HG03135 (cell line): ENCODE results near the gene TUFM.
"Not testable (repeated sequence)": the region's sequence is repeated elsewhere in the genome, so short reads cannot be mapped to it uniquely, and the experiment has no call there.

Source experiments
- ATAC-seq: cut with Tn5 transposase; IDR thresholded peaks from one replicate; pipeline ENCODE4 v1.9.1; 2021; ENCODE audit warnings: mild to moderate bottlenecking, moderate library complexity; ENCODE audit not compliant: unreplicated experiment

The TUFM gene

DNA sequence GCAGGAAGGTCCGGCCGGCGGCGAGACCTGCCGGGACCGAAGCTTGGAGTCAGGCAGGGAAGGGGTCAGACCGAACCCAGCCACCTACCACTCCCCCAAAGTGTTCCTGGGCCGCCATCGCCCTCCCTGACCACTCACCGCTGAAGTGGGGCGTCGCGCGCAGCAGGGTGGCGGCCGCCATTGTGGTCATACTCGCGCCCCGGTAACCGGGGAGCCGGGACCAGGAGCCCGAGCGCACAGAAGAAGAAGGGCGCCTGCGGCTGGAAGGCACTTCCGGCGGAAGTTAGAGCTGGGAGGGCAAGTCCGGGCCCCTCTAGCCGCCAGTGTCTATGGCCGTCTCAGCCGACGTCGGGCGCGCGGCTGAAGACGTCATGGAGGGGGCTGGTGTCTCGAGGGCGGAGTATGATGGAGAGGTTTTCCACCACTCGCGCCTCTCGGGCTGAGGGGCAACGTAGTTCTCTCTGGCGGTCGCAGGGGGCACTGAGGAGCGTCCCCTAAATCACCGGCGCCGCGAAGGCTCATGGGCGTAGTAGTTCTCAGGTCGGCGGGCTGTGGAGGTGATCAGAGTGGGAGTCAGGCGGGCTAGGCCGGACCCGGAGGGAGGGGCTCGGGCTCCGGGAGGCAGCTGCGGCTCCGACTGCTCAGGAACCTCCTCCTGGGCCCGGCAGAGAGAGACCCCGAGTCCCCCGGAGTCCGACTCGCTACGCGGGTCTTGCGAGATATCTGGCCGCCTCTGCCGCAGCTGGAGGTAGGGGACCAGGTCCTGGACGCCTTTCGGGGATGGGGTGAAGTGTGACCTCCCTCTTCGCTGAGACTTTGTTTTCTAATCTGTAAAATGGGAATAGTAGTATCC is at the start of gene TUFM:
TUFM (minus strand) TSS at position 269 of the 853 bp plus-strand sequence; CDS start at position 190, 79 bp downstream.
- ATAC-seq: peak; percentile 85

DNA sequence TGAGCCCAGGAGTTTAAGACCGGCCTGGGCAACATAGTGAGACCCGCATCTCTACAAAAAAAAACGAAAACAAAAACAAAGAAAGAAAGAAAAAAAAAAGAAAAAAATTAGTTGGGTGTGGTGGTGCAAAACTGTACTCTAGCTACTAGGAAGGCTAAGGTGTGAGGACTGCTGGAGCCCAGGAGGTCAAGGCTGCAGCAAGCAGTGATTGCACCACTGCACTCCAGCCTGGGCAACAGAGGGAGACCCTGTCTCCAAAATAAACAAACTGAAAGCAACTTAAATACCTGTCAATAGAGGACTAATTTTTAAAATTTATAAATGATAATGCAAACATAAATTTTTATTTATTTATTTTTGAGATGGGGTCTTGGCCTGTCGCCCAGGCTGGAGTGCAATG is 49.5 kb upstream of the TUFM start:
- no peak for ATAC-seq

DNA sequence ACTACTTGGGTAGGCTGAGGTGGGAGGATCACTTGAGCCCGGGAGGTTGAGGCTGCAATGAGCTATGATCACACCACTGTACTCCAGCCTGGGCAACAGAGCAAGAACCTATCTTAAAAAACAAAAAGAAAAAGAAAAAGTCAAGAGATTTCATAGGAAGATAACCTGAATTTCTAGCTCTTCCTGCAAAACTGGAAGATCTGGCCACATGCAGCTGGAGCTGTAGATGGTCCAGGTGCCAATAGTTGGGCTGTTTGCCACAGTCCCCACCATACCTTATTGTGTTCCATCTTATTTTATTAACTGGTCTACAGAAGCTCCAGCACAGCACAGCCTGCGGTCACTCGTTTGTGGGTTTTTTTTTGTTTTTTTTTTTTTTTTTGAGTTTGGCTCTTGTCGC is 47.1 kb upstream of the TUFM start:
- no peak for ATAC-seq

DNA sequence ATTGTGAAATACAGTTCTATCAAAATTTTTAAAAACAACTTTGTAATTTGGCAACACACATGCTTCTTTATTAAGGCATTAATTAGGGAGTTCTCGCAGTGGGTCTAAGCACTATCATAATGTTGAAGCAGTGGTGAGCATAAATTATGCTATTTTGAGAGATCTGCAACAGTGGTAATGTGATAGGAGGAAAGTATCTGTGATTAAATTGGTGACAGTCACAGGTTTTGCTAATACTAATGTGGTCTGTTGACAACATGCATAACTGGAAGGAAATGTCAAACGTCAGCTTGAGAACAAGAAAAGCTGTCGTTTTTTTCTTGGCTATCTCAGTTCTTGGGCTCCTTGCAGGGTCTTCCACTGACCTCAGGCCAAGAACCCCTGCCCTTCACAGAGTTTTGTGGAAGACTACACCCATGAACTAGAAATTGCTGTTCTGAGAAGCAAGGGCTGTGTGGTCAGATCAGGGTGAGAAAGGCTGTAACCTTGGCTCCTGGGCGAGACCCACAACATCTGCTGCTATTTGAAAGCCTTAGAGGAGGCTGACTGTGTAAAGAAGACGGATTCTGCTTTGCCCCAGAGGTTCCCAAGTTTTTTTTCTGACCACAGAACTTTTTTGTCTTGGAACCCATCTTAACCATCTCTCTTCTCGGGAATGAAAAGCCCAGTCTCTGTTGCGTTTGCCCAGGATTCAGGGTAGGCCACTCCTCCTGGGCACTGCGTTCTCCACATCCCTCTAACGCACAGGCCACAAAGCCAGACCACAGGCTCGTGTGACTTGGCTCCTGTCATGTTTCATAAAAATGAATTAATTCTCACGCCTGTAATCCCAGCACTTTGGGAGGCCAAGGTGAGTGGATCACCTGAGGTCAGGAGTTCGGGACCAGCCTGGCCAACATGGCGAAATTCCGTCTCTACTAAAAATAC is 46.1 kb upstream of the TUFM start:
- no peak for ATAC-seq

DNA sequence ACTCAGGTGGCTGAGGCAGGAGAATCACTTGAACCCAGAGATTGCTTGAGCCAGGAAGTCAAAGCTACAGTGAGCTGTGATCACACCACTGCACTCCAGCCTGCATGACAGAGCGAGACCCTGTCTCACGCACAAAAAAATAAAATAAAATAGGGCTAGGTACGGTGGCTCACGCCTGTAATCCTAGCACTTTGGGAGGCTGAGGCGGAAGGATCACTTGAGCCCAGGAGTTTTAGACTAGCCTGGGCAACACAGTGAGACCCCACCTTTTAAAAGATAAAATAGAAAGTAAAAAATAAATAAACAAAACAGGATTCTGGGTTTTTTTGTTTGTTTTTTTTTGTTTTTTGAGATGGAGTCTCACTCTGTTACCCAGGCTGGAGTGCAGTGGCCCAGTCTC is 44.2 kb upstream of the TUFM start:
- ATAC-seq: not testable (repeated sequence)

DNA sequence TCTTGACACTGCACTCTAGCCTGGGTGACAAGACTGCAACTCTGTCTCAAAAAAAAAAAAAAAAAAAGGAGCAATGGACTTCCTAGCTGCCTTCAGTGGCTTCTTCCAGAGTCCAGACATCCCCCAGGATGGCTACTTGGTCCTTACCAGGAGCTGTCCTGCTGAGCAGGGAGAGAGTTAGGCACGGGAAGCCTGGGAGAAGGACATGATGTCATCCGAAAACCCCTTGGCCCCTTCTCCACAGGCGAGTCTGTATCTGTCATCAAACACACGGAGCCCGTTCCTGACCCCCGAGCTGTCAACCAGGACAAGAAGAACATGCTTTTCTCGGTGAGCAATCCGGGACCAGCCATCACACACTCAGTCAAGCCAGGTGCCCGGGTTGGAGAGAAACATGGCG is 40.8 kb upstream of the TUFM start:
- no peak for ATAC-seq

DNA sequence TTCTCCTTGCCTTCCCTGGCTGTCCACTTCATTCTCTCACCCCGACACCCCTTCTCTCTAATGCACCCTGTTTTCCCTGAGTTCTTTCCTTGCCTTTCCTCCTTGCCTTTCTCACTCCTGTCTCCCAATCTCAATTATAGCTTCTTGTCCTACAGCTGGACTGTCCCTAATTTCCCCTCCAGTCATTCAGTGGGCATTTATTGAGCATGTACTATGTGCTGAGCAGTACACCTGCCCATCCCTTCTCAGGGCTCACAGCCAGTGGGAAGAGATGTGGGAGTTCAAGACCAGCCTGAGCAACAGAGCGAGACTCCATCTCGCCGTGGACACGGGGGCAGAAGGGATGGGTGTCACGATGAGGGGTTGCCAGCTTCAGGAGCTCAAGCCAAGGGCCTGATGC is 37.9 kb upstream of the TUFM start:
- no peak for ATAC-seq

DNA sequence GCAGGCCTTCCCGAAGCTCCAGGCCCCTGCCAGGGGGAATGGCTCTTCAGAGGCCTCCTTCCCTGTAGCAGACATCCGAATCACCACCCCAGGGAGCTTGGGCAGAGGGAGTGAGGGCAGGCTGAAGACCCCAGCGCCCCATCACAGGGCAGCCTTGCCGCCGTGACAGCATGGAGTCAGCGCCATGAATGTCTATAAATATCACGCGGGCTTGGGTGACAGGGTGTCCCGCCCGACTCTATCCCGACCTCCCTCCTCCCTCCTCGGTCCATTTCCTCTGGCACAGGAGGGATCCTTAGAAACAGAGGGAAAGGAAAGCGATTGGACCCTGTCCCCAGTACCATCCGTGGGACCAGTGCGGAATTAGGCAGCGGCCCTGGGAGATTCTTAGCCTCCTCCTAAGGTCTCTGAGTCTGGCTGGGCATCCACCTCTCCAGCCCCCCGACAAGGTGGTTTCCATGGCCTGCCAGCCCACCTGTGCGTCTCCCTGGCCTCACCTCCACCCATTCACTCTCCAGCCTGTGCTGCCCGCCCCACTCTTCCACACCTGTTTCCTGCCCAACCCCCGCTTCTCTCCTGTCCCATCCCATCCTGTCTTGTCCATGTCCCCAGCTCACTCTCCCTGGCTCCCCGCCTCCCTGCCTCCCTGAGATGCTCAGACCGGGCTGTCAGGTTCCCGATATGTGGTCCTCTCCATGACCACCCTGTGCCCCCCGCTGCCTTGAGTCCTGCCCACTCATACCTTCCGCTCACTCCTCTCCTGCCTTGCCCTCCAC is 37.3 kb upstream of the TUFM start:
- no peak for ATAC-seq

DNA sequence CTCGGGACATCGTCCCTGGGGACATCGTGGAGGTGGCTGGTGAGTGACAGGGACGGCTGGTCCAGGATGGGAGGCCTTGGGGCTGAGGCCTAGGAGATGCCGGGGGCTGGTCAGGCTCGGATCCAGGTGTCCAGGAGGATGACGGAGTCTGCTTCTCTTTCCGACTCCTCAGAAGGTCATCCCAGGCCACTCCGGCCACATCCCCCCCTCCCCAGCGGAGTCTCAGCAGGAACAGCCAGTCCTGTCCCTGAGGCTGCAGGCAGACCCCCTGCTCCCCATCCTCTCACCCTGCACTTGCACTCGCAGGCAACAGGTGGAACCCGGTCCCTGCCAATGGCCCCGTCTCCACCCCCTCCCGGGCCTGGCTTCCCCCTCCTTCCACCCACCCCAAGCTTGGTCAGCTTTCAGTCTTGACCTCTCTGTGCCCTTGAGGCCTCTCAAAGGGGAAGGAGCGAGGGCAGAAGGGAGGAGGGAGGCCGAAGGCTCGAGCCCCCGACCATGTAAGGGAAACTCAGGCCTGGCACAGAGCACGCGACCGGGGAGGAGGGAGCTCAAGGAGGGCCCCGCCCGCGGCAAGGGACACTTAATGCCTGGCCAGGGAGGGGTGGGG is 36.5 kb upstream of the TUFM start:
- ATAC-seq: no peak

DNA sequence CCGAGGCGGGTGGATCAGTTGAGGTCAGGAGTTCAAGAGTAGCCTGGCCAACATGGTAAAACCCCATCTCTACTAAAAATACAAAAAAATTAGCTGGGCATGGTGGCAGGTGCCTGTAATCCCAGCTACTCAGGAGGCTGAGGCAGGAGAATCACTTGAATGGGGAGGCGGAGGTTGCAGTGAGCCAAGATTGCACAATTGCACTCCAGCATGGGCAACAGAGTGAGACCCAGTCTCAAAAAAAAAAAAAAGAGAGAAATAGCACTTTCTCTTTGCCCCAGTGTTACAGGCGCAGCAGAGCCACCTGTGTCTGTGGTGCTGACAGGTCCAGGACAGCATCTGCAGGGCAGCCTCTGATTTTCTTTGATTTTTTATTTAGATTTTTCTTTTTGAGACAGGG is 35.4 kb upstream of the TUFM start:
- ATAC-seq: not testable (repeated sequence)

DNA sequence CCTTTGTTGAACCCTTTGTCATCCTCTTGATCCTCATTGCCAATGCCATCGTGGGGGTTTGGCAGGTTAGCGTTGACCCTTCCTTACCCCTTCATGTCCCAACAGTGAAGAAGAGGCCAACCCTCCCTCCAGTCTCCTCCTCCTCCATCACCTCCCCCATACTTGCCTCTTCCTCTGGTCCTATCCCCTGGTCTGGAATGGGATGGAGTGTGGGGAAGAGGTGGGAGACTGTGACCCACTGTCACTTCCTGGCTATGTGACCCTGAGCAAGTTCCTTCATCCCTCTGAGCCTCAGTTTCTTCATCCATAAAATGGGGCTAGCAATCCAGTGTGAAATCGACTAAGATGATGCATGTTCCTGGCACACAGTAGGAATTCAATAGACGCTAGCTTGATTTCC is 34.8 kb upstream of the TUFM start:
- ATAC-seq: no peak

DNA sequence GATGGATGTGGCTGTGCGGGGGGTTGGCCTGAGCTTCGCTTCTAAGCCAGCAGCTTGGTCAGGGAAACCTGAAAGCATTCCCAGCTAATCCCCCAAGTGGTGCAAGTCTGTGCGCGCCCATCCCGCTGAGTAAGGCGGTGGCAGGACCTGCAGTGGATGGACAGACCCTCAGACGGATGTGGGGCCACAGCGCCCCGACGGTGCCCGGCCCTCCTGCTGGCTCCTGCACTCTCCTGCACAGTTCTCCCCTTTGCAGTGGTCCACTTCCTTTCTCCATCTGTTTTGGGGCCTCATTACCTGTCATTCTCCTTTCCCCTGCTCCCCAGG is 34.4 kb upstream of the TUFM start:
- ATAC-seq: no peak

DNA sequence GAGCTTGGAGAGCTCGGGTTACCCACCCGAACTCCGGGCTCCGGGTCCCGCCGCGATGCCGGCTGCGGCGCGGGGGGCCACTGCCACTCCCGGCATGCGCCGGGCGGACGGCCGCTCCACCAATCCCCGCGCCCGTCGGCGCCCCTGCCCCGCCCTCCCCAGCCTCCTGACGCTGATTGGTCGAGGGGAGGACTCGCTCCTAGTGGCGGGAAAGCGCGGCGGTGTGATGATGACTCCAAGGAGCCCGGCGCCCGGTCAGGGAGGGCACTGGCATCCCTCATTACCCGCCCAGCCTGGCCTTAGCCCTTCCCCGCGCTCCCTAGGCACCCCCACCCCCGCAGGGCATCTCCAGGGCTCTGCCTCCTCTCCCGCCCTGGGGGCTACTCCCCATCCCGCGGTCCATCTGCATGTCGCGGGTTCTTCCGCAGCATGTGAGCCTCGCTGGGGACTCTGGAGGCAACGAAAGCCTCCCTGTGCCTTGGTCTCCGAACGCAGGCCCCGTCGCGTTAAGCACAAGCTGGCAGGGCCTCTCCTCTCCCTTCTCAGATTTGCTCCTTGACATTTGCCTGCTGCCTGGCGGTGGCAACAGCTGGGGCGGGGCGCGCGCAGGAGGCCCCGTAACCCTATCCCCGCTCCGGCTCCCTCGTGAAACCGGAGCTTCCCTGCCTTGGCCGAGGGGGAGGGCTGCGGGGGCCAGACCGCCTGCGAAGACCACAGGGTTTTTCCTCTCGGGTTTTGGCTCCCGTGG is 33.9 kb upstream of the TUFM start:
- peak; percentile 72 for ATAC-seq

DNA sequence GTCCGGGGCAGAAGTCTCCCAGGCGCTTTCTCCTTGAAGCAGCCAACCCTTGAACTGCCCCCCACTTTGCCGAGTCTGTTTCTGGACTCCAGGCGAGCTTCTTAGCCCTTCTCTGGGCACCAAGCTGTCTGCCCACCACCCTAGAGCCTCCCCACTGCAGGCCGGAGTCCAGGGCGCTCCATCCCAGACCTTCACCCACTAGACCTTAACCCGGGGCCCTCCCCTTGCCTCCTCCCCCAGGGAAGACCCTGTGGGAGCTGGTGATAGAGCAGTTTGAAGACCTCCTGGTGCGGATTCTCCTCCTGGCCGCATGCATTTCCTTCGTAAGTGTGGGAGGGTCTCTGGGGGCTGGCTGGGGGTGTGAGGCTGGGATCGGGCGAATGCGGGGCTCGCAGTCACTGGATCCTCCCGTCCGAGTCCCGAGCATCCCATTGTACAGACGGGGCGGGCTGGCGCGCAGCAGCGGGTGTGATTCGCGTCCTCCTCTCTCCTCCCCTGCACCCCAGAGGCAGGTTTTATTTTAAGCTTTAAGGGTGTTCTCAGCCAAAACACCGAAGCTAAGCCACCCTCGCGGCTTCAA is 33.2 kb upstream of the TUFM start:
- ATAC-seq: peak; percentile 30

DNA sequence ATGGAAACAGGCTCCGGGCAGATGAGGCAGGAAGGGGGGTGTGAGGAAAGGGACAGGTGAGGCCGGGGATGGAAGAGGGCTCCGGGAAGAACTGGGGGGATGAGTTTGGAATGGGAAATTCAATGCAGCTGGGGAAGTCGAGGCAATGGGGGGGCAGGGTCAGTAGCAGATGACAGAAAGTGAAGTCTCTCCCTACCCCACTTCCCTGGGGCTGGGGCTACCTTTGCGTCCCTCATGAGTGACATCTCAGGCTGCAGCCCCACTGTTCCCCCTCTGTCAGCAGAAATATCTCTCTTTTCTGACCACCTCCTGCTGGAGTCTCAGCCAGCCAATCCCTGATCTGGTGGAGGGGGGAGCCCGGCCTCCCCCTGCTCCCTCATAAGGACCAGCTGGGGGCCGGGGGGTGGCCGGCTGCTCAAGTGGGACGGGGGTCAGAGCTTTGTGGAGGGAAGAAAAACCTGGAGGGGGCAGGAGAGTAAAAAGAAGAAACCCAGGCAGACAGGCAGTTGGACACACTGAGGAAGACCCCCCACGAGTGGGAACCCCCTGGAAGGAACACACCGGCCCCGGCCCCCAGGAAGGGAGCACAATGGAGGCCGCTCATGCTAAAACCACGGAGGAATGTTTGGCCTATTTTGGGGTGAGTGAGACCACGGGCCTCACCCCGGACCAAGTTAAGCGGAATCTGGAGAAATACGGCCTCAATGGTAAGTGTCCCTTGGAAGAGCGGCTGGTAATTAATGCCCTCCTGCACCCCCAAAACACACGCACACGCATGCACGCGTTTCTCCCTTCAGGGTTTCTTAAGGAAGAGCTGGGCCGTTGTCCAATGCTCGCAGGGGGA is 32.2 kb upstream of the TUFM start, which contains the start of gene ATP2A1:
ATP2A1 (plus strand) TSS at position 406 of the 844 bp plus-strand sequence; CDS start at position 590, 184 bp downstream.
- ATAC-seq: no peak

DNA sequence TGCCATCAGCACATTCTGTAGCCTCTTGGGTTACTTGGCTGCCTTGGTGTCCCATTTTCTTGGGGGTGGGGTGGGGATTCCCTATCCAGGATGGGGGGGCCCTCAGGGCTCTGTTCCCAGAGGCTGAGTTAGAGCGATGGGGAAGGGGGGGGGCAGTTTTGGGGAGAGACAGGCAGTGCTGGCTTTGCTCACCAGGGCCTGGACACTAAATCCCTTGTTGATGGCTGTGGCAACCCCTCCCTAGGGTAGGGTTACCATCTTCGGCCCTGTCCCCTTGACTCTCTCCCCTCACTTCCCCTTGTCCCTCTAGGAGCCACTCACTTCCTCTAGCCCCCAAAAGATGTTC is 31.5 kb upstream of the TUFM start:
- no peak for ATAC-seq

DNA sequence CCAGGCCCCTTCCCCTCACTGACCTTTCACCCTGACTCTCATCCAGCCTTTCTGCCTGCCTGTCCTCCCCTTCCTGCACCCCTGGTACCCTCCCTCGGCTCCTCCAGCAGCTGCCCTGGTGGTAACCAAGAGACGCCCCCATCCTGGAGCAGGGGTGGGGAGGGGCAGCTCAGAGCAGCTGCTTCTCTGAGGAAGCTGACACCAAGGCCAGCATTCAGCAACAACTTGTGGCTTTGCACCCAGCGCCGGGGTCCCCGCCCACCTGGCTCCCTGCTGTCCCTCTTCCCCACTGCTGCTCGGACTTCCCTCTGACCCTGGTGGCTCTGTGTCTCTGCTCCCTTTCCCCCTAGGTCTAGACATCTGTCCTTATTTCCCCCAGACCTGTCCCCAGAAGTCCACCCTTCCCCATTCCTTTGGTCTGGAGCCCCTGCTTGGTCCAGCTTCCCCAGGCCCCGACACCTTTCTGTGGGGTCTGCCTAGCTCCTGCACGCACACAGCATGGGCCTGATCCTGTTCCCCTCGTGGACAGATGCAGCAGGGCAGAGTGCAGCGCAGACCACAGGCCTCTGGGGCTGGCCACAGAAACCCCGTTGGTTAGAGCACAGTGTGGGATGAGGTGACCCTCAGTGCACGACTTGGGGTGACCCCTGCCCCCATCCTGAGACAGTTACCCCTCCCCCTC is 31.0 kb upstream of the TUFM start:
- ATAC-seq: no peak

DNA sequence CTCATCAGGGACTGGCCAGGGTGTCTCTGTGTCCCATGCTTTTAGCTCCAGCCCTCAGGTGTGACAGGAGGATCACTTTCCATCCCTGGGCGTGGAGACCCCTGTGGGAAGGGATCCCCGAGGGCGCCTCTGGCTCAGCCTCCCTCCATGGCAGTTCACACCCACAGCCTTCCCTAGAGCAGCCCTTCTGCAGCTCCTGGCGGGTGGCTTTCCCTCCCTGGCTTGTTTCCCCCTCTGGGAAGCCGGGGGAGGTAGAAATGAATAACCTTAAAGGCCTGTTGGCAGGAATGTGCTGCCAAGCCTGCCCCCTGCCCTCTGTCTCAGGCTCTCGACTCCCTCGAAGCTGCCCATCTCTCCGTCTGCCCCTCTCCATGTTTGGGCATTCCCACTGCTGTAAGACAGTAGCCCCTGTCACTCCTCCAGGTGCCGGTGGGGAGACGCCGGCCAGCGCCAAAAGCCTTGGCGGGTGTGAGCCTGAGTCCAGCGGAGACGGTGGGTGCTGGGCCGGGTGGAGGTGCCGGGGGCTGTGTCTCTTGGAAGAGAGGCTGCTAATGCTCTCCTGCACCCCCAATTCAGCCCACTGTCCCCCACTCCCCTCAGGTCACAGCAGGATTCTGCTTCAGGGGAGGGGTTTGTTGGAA is 30.0 kb upstream of the TUFM start:
- ATAC-seq: no peak
